ENCODE results near the gene TMEM91. TPM values are rescaled to one million over a fixed set of nuclear protein-coding genes. Genes with fewer than 3 reads are reported as not detected.

TMEM91 gene
- 2.5 to 5.1 TPM (median 3.9 TPM) in 5 replicates for total RNA-seq (2022; extraction: Qiagen RNA extraction; ENCODE audit: low read depth)

GRCh38 chr19:41376241-41376997, at the start of gene TMEM91:
TSS of gene TMEM91 (plus strand) at chr19:41376533. CDS start at chr19:41378310, 1,777 bp downstream.

GRCh38 chr19:41353466-41354342, 22.6 kb upstream of the TMEM91 start, which contains the start of gene TGFB1:
TSS of gene TGFB1 (minus strand) at chr19:41353922. CDS start at chr19:41353044, 878 bp downstream.

DNA sequence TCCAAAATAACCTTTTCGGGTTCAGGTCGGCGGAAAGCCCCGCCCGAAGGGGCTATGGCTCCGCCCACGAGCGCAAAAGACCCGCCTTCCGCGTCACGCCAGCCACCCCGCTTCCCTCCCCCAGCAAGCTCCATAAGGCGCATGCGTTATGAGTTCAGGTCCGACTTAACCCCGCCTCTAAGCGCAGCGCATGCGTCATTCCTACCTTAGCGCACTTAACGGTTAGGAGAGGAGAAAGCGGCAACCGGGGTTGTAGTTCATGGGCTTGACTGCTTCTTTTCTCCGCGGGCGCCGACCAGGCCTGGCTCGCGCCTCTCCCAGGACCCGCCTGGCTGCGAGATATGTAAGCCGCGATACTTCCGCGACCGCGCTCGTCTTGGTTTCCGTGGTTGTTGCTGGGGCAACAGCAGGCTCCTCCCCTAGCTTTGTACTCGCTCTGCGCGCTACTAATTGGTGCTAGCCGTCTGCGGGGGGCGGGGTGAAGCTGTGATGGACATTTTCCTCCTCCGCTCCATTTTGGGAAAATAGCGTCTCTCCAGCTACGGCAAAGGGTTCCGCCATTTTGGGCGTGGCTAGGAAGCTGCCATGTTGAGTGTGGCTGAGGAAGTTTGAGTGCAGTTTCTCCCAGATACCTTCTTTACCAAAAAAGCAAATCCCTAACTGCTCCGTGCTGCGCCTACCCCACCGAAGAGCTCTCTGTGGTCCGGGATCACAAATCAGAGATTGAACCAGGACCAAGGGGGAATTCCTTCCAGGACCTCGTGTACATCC, 12.4 kb upstream of the TMEM91 start, which contains the start of gene B9D2:
Gene B9D2, minus strand, starts transcription at position 397 of the 771 bp plus-strand sequence. CDS start 630 bp downstream, outside the sequence.

DNA sequence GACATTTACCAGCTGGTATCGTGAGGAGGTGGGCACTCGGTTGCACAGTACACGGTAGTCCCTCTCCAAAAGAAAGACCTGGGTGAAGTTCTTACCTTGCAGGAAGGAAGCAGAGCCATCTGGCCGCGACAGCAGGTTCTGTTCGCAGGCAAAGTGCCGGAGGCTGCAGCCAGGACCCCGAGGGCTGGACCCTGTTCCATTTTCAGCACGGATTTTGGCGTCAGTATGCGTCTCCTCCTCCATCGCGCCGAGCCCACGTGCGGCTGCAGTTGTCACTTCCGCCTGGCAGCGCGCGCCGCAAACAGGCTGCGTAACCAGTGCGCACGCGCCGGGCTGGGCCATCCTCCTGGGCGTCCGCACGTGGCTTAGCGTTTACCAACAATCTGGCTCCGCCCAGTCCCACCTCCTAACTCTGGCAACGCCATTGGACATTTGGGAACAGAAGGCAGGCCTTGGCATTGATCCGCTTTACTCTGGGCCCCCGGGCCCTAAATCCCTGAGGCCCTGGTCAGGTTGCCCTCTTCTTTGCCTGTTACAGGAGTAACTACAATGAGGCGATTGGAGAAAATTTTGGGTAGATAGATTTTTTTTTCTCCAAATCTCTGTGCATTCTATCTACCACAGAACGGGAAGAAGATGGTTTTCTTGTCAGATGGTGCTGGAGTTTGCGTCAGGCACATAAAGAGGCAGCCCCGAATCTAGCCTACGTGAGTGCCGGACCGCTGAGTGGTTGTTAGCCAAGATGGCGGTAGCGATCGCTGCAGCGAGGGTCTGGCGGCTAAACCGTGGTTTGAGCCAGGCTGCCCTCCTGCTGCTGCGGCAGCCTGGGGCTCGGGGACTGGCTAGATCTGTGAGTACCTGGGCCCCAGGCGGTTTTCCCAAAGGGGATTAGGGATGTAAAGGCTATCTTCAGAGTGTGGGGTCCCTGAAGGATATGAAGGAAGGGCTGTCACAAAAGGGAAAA, 21.0 kb downstream of the TMEM91 start, which contains the start of the genes BCKDHA and EXOSC5:
Gene BCKDHA, plus strand, starts transcription at position 733 of the 964 bp plus-strand sequence. Its CDS starts 10 bp downstream, at position 743.
Gene EXOSC5, minus strand, starts transcription at position 274 of the 964 bp plus-strand sequence. Its CDS starts 31 bp downstream, at position 243.

DNA sequence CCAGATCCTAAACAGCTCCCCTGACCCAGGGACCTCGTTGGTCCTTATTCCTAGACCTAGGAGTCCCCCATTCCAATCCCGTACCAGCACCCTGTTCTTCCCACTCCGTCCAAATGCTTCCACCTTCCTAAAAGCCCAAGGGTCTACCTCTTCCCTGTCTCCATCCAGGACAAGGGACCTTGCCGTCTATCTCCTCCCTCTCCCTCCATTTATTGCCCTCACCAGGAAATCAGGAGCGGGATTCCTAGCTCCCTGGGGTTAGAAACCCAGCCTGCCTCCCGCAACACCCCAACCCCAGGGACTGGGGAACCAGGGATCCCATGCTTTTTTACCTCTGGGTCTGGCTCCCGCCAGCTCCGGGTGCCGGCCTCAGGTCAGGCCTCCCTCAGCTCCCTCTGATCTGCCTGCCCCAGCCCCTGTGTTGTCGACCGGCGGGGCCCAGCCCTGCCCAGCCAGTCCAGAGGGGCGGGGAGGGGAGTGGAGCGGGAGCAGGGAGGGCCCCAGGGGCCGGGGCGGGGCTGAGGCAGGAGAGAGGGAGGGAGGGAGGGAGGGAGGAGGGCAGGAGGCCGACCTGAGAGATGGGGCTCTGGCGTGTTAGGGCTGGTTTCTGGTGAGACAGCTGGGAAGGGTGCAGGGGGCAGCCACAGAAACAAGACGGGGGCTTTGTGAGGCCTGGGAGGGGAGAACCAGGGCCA, 50.8 kb downstream of the TMEM91 start, which contains the start of gene B3GNT8:
Gene B3GNT8, minus strand, starts transcription at position 423 of the 695 bp plus-strand sequence. CDS start 596 bp downstream, outside the sequence.

Other genes starting within 250 kb of the TMEM91 start
- 20.6 to 26.6 TPM (median 26.0 TPM) in 5 replicates for gene CYP2S1, start 183.3 kb upstream of the TMEM91 start, total RNA-seq (2022; extraction: Qiagen RNA extraction; ENCODE audit: low read depth)
- gene AXL, start 157.3 kb upstream of the TMEM91 start, total RNA-seq (2022; extraction: Qiagen RNA extraction; ENCODE audit: low read depth) = 114 to 129 TPM (median 122 TPM) in 5 replicates
- 289 to 322 TPM (median 318 TPM) in 5 replicates for gene HNRNPUL1, start 112.2 kb upstream of the TMEM91 start, total RNA-seq (2022; extraction: Qiagen RNA extraction; ENCODE audit: low read depth)
- 30.4 to 43.7 TPM (median 40.8 TPM) in 5 replicates for gene CCDC97, start 66.4 kb upstream of the TMEM91 start, total RNA-seq (2022; extraction: Qiagen RNA extraction; ENCODE audit: low read depth)
- 137 to 164 TPM (median 148 TPM) in 5 replicates for gene TGFB1, start 22.6 kb upstream of the TMEM91 start, total RNA-seq (2022; extraction: Qiagen RNA extraction; ENCODE audit: low read depth)
- gene B9D2, start 12.4 kb upstream of the TMEM91 start, total RNA-seq (2022; extraction: Qiagen RNA extraction; ENCODE audit: low read depth) = 23.3 to 35.3 TPM (median 33.2 TPM) in 5 replicates
- 79.6 to 101 TPM (median 99.0 TPM) in 5 replicates for gene EXOSC5, start 20.8 kb downstream of the TMEM91 start, total RNA-seq (2022; extraction: Qiagen RNA extraction; ENCODE audit: low read depth)
- 39.3 to 45.6 TPM (median 42.8 TPM) in 5 replicates for gene BCKDHA, start 21.3 kb downstream of the TMEM91 start, total RNA-seq (2022; extraction: Qiagen RNA extraction; ENCODE audit: low read depth)
- 0.08 to 0.25 TPM in 2 of 5 replicates, not detected in the others for gene B3GNT8, start 50.8 kb downstream of the TMEM91 start, total RNA-seq (2022; extraction: Qiagen RNA extraction; ENCODE audit: low read depth)
- gene DMAC2, start 63.4 kb downstream of the TMEM91 start, total RNA-seq (2022; extraction: Qiagen RNA extraction; ENCODE audit: low read depth) = 103 to 125 TPM (median 108 TPM) in 5 replicates
- gene ERICH4, start 66.6 kb downstream of the TMEM91 start, total RNA-seq (2022; extraction: Qiagen RNA extraction; ENCODE audit: low read depth) = 0.10 TPM in 1 of 5 replicates, not detected in the others
- not detected in 5 replicates for gene CEACAM21, start 199.6 kb downstream of the TMEM91 start, total RNA-seq (2022; extraction: Qiagen RNA extraction; ENCODE audit: low read depth)

Data from A549 treated with RU486 at 1 μM for 4 hours (cell line).